H1 (cell line): ENCODE results near the gene AGFG2. TPM values are rescaled to one million over a fixed set of nuclear protein-coding genes. Genes with fewer than 3 reads are reported as not detected.
A peak's percentile ranks its signal among the peaks of the same experiment; 100 is the strongest.

Source experiments
- CTCF ChIA-PET: fragments of 300-600 bp; sonication (Branson Sonifier 250); formaldehyde crosslinking; loops from one replicate; lab custom pipeline; 2021; ENCODE audit not compliant: partially characterized antibody; lab: Charles Lee
- POLR2A ChIA-PET: fragments of 300-600 bp; sonication (Branson Sonifier 250); formaldehyde crosslinking; loops from one replicate; lab custom pipeline; 2021; ENCODE audit warnings: inconsistent platforms; ENCODE audit not compliant: partially characterized antibody; lab: Charles Lee
- DNase-seq, 2 experiments: peaks; one replicate each; pipeline versions ENCODE4 v3.0.0 to v3.0.0-alpha.2; 2010 to 2022; ENCODE audit warnings: low spot score in 2 of 2, low read depth in 1 of 2, mixed read lengths in 1 of 2
- FAIRE-seq: peaks from 2 replicates; lab custom pipeline; 2011; peaks lifted over from hg19 to GRCh38; lab: Jason Lieb, UNC
- H2AFZ ChIP-seq: 2 replicates; pipeline ENCODE4 v1.8.1; 2012; ENCODE audit warnings: low read length, inconsistent platforms
- H2AK5ac ChIP-seq: 2 replicates; pipeline ENCODE4 v1.6.1; 2013; ENCODE audit warnings: low read depth, low read length
- H2BK120ac ChIP-seq: replicated peaks from 2 replicates; pipeline ENCODE3; 2013; ENCODE audit warnings: low read depth, low read length, inconsistent platforms
- H2BK12ac ChIP-seq: 2 replicates; pipeline ENCODE4 v1.6.1; 2013; ENCODE audit warnings: low read depth, low read length
- H2BK15ac ChIP-seq: 2 replicates; pipeline ENCODE4 v1.6.1; 2013; ENCODE audit warnings: low read length
- H2BK20ac ChIP-seq: 2 replicates; pipeline ENCODE4 v1.6.1; 2013; ENCODE audit warnings: low read length
- H2BK5ac ChIP-seq: 2 replicates; pipeline ENCODE4 v1.6.1; 2013; ENCODE audit warnings: low read depth, low read length
- H3K14ac ChIP-seq: 2 replicates; pipeline ENCODE4 v1.6.1; 2013; ENCODE audit warnings: inconsistent platforms; ENCODE audit not compliant: insufficient read length
- H3K18ac ChIP-seq: 2 replicates; pipeline ENCODE4 v1.6.1; 2013; ENCODE audit warnings: low read length; ENCODE audit errors: extremely low read depth
- H3K23ac ChIP-seq: 2 replicates; pipeline ENCODE4 v1.6.1; 2013; ENCODE audit warnings: inconsistent platforms; ENCODE audit not compliant: insufficient read length
- H3K23me2 ChIP-seq: 2 replicates; pipeline ENCODE4 v1.6.1; 2013; ENCODE audit warnings: low read depth, low read length
- H3K27ac ChIP-seq: 2 replicates; pipeline ENCODE4 v1.6.1; 2011; ENCODE audit warnings: low read depth, low read length, inconsistent platforms
- H3K27me3 ChIP-seq, 4 experiments: replicated peaks in 1 of 4; 1 replicate in 1 of 4; 2 replicates in 3 of 4; pipeline versions ENCODE4 v1.6.1 to v1.8.1; 2011 to 2013; ENCODE audit warnings: low read length in 3 of 4, mild to moderate bottlenecking in 3 of 4, inconsistent platforms in 2 of 4, mixed read lengths in 2 of 4, moderate library complexity in 1 of 4; ENCODE audit not compliant: control insufficient read depth in 3 of 4, insufficient read depth in 3 of 4; ENCODE audit errors: extremely low read depth in 1 of 4
- H3K36me3 ChIP-seq, 4 experiments: 2 replicates each; pipeline versions ENCODE4 v1.6.1 to v1.8.1; 2011 to 2013; ENCODE audit warnings: mild to moderate bottlenecking in 4 of 4, low read length in 3 of 4, moderate library complexity in 2 of 4, control low read depth in 1 of 4, inconsistent platforms in 1 of 4; ENCODE audit not compliant: insufficient read depth in 4 of 4, control insufficient read depth in 2 of 4
- H3K4ac ChIP-seq: replicated peaks from 2 replicates; pipeline ENCODE3; 2013; ENCODE audit warnings: low read length, low read depth, mixed read lengths, inconsistent platforms; ENCODE audit not compliant: insufficient read length
- H3K4me1 ChIP-seq, 4 experiments: replicated peaks in 1 of 4; 1 replicate in 1 of 4; 2 replicates in 3 of 4; pipeline versions ENCODE4 v1.6.1 to v1.8.1; 2011 to 2013; ENCODE audit warnings: low read length in 3 of 4, inconsistent platforms in 2 of 4, mixed read lengths in 1 of 4; ENCODE audit not compliant: insufficient read depth in 4 of 4, control insufficient read depth in 3 of 4
- H3K4me2 ChIP-seq, 2 experiments: 2 replicates each; pipeline versions ENCODE4 v1.6.1 to v1.8.1; 2011 to 2013; ENCODE audit warnings: low read depth in 2 of 2, low read length in 2 of 2, control low read depth in 1 of 2, inconsistent platforms in 1 of 2, mild to moderate bottlenecking in 1 of 2; ENCODE audit not compliant: insufficient read depth in 1 of 2
- H3K4me3 ChIP-seq, 4 experiments: fragments of 200-600, 300-600 bp in 1 of 4; sonication (generic), shearing (Covaris generic), sonication (Bioruptor Twin) in 1 of 4; 2 replicates each; pipeline versions ENCODE4 v1.5.1 to v1.8.1; 2011 to 2016; ENCODE audit warnings: low read length in 4 of 4, low read depth in 3 of 4, control low read depth in 2 of 4, inconsistent platforms in 2 of 4, mild to moderate bottlenecking in 2 of 4, mixed read lengths in 1 of 4, moderate library complexity in 1 of 4; ENCODE audit not compliant: insufficient read depth in 2 of 4; ENCODE audit errors: extremely low read depth in 1 of 4
- H3K56ac ChIP-seq: replicated peaks from 2 replicates; pipeline ENCODE3; 2013; ENCODE audit warnings: low read depth, mild to moderate bottlenecking, mixed read lengths, low read length, inconsistent platforms; ENCODE audit not compliant: insufficient read length
- H3K79me1 ChIP-seq: 2 replicates; pipeline ENCODE4 v1.6.1; 2013; ENCODE audit warnings: low read depth, low read length, control low read depth
- H3K79me2 ChIP-seq, 2 experiments: 2 replicates each; pipeline versions ENCODE4 v1.6.1 to v1.8.1; 2012 to 2013; ENCODE audit warnings: low read length in 2 of 2, mild to moderate bottlenecking in 2 of 2, inconsistent platforms in 1 of 2; ENCODE audit not compliant: insufficient read depth in 2 of 2, control insufficient read depth in 1 of 2
- H3K9ac ChIP-seq, 4 experiments: replicated peaks in 1 of 4; 1 replicate in 1 of 4; 2 replicates in 3 of 4; pipeline versions ENCODE4 v1.6.1 to v1.8.1; 2011 to 2013; ENCODE audit warnings: low read depth in 3 of 4, low read length in 3 of 4, control low read depth in 2 of 4, mild to moderate bottlenecking in 2 of 4, moderate library complexity in 2 of 4, inconsistent platforms in 1 of 4; ENCODE audit errors: extremely low read depth in 1 of 4
- H3K9me3 ChIP-seq, 2 experiments: 2 replicates each; pipeline versions ENCODE4 v1.6.1 to v1.8.1; 2012 to 2013; ENCODE audit warnings: mild to moderate bottlenecking in 2 of 2, moderate library complexity in 2 of 2, control low read depth in 1 of 2, inconsistent platforms in 1 of 2, low read depth in 1 of 2, low read length in 1 of 2, mixed read lengths in 1 of 2; ENCODE audit not compliant: insufficient read depth in 2 of 2
- H4K20me1 ChIP-seq, 2 experiments: replicated peaks in 1 of 2; 2 replicates each; pipeline versions ENCODE3 to v1.8.1; 2011 to 2013; ENCODE audit warnings: inconsistent platforms in 2 of 2, low read length in 2 of 2, mild to moderate bottlenecking in 1 of 2; ENCODE audit not compliant: insufficient read depth in 2 of 2, control insufficient read depth in 1 of 2
- H4K5ac ChIP-seq: 2 replicates; pipeline ENCODE4 v1.6.1; 2013; ENCODE audit warnings: low read length, low read depth, mixed read lengths, inconsistent platforms; ENCODE audit not compliant: insufficient read length
- H4K8ac ChIP-seq: 2 replicates; pipeline ENCODE4 v1.8.0; 2013; ENCODE audit warnings: mild to moderate bottlenecking, moderate library complexity, low read length, inconsistent platforms; ENCODE audit not compliant: insufficient read depth; ENCODE audit errors: extremely low read depth
- H4K91ac ChIP-seq: replicated peaks from 2 replicates; pipeline ENCODE3; 2013; ENCODE audit warnings: low read length, mixed read lengths, inconsistent platforms; ENCODE audit not compliant: insufficient read length
- CHD1 ChIP-seq: IDR thresholded peaks from 2 replicates; pipeline ENCODE4 v1.6.1; 2012; ENCODE audit warnings: low read depth, low read length, improper control_type of control experiment
- GABPA ChIP-seq: IDR thresholded peaks from 2 replicates; pipeline ENCODE4 v1.6.1; 2011; ENCODE audit warnings: mild to moderate bottlenecking, low read length, moderate library complexity, borderline replicate concordance; ENCODE audit not compliant: insufficient read depth
- SIX5 ChIP-seq: IDR thresholded peaks from 2 replicates; pipeline ENCODE4 v1.6.1; 2011; ENCODE audit warnings: mild to moderate bottlenecking, low read depth, low read length
- TAF7 ChIP-seq: optimal IDR thresholded peaks from 2 replicates; pipeline ENCODE3; 2011; ENCODE audit warnings: low read depth, mild to moderate bottlenecking, inconsistent platforms, low read length, moderate library complexity, borderline replicate concordance
- WGBS, 2 experiments: shearing (Covaris generic) in 1 of 2; methylation state at CpG; one replicate each; pipeline versions ENCODE4 v1.1.6 to v1.1.7; 2013 to 2015; ENCODE audit warnings: low lambda C conversion rate in 2 of 2, mixed read lengths in 2 of 2, inconsistent platforms in 1 of 2, low coverage in 1 of 2, missing lambda C conversion rate in 1 of 2; ENCODE audit not compliant: insufficient replicate concordance in 2 of 2, insufficient coverage in 1 of 2, insufficient read length in 1 of 2; ENCODE audit errors: extremely low coverage in 1 of 2, missing lambda C conversion rate in 1 of 2; 5-methylcytosine and 5-hydroxymethylcytosine counted together
- polyA plus RNA-seq, 7 experiments: library from polyadenylated mRNA; depleted of rRNA in 3 of 7; stranded (reverse) in 5 of 7; unstranded in 2 of 7; fragments of >200 nt in 5 of 7; fragments of 200-250 nt in 2 of 7; gene quantifications; 1 replicate in 5 of 7; 2 replicates in 1 of 7; 4 replicates in 1 of 7; pipeline versions ENCODE4 v1.2.1 to v1.2.3, GENCODE V29; 2011 to 2013; ENCODE audit warnings: missing spikeins in 2 of 7, mixed read lengths in 2 of 7
- total RNA-seq: library from RNA; stranded (reverse); fragmentation: NEBNext Ultra II Directional; extraction: Animal tissue kit (Norgen Biotek cat#: 25700); gene quantifications from 2 replicates; pipeline ENCODE4 v1.2.1, GENCODE V29; 2021
- TF ChIP-seq, protein P1 (sequence below): IDR thresholded peaks from 2 replicates; pipeline ENCODE4 v1.6.1; 2012; ENCODE audit warnings: inconsistent platforms
- TF ChIP-seq, protein P2 (sequence below): IDR thresholded peaks from 2 replicates; pipeline ENCODE4 v1.6.1; 2012; ENCODE audit warnings: inconsistent platforms
- TF ChIP-seq, protein P3 (sequence below), 3 experiments: IDR thresholded peaks; 1 replicate in 2 of 3; 2 replicates in 1 of 3; pipeline versions ENCODE4 v1.5.1 to v1.6.1; 2011; ENCODE audit warnings: low read length in 3 of 3, mild to moderate bottlenecking in 3 of 3, inconsistent platforms in 2 of 3, low read depth in 1 of 3, moderate library complexity in 1 of 3; ENCODE audit not compliant: insufficient read depth in 1 of 3; ENCODE audit errors: control extremely low read depth in 1 of 3

The AGFG2 gene
- total and polyA plus RNA-seq, 2 of the 8 experiments (the other 6 are each of a cell fraction or from before 2014, with no cell fraction given), result 7.6 to 11.2 TPM

DNA sequence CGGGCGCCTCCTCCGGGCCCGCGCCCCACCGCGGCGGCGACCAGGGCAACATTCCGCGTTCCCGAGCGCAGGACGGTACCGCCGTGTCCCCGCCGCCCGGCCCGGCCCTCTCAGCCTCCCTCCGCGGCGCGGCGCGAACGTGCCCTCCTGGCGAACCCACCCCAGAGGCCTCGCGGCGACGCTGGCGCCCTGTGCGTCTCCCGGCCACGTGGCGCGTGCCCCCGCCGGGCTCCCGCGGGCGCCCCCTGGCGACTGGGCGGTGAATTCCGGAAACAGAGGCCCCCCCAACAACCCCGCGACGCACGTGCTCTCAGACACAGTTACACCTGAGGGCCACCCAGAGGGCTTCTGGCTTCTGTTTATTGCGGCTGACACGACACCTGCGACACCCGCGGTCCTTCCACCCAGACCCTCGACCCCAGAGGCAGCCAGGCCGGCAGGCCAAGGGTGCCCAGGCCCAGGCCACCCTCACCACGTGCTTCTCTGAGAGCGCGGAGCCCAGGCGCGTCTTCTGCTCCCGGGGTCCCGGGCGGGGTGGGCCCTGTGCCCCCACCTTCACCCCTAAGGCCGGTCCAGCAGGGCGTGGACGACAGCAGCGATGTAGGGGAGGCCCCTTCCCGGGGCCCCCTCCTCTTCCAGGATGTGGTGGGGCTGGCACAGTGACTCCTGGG is 34.8 kb downstream of the AGFG2 start, which contains the start of gene SAP25:
TSS of gene SAP25 (minus strand) at position 210 of the 671 bp plus-strand sequence. CDS start at position 52, 158 bp downstream.
- H3K23ac ChIP-seq, result no peak within 1 kb of the TSS
- H3K9me3 ChIP-seq, result no peaks in the 10 kb centered on the region
- H3K79me1 ChIP-seq, result peaks cover 2% of the 10 kb centered on the region; the same call in 1 of the 2 replicates
- POLR2A ChIA-PET, result interaction anchor here (0.6 to 4.8 kb wide), 2 partner anchors 10 to 15 kb away, joined by 3 to 83 read pairs; partner anchors contain the start of genes FBXO24 and LRCH4
- no peak within 1 kb of the TSS for H4K5ac ChIP-seq
- no peaks in the 10 kb centered on the region for H3K79me2 ChIP-seq
- peak within 1 kb of the TSS; percentile 35; the same call in 1 of the 2 replicates for H4K8ac ChIP-seq
- H4K91ac ChIP-seq, result no peak within 1 kb of the TSS
- H3K9ac ChIP-seq, result no peak within 1 kb of the TSS
- H3K14ac ChIP-seq, result no peak within 1 kb of the TSS
- no peak within 1 kb of the TSS; the same call in 1 of the 2 replicates for H3K27ac ChIP-seq
- DNase-seq (peak in 1 of 2 experiments; percentile 84), FAIRE-seq (no peak)
- peaks cover 0 to 4% (median under 1%) of the 10 kb centered on the region in 4 experiments; a peak in 1 of 7 replicates for H3K27me3 ChIP-seq
- H3K56ac ChIP-seq, result no peak within 1 kb of the TSS
- H2BK15ac ChIP-seq, result peak within 1 kb of the TSS; percentile 72; the same call in 1 of the 2 replicates
- WGBS, 2 experiments, result 81% methylated on average over 39 of the region's 70 CpGs; no CpG with 5 or more reads in 1 of the 2 experiments
- peak within 1 kb of the TSS; percentile 48; the same call in 1 of the 2 replicates for H3K18ac ChIP-seq
- CTCF ChIA-PET, result interaction anchor here (0.9 to 4.8 kb wide), 8 partner anchors 9 to 181 kb away, joined by 3 to 53 read pairs (median 4); partner anchors contain the start of genes FBXO24 and LRCH4
- no peak within 1 kb of the TSS for H3K4me2 ChIP-seq
- H3K23me2 ChIP-seq, result peaks cover 8% of the 10 kb centered on the region; the same call in 1 of the 2 replicates
- H3K4ac ChIP-seq, result peak within 1 kb of the TSS; percentile 91
- no peak within 1 kb of the TSS for H3K4me3 ChIP-seq
- H2BK12ac ChIP-seq, result no peak within 1 kb of the TSS
- H2BK20ac ChIP-seq, result peak within 1 kb of the TSS; percentile 72; the same call in 1 of the 2 replicates
- H3K36me3 ChIP-seq, result peaks cover 2 to 24% (median 16%) of the 10 kb centered on the region in 4 experiments; a peak in 5 of 8 replicates
- peaks cover 0 to 31% (median 22%) of the 10 kb centered on the region in 4 experiments; a peak in 6 of 7 replicates for H3K4me1 ChIP-seq
- no peak within 1 kb of the TSS for H2BK5ac ChIP-seq
- H4K20me1 ChIP-seq, result peaks cover 0 to 8% of the 10 kb centered on the region in 2 experiments
- H2AFZ ChIP-seq, result no peak within 1 kb of the TSS
- H2AK5ac ChIP-seq, result 0 out of 2 replicates have a peak within 1 kb of the TSS, but pooled peaks have one; percentile 39
- no peak within 1 kb of the TSS for H2BK120ac ChIP-seq
- TF ChIP-seq GABPA (peak; percentile 47; the same call in 1 of the 2 replicates), TAF7 (no peak), CHD1 (no peak), SIX5 (no peak)
- TF ChIP-seq, protein P1, sequence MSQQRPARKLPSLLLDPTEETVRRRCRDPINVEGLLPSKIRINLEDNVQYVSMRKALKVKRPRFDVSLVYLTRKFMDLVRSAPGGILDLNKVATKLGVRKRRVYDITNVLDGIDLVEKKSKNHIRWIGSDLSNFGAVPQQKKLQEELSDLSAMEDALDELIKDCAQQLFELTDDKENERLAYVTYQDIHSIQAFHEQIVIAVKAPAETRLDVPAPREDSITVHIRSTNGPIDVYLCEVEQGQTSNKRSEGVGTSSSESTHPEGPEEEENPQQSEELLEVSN, result peak; percentile 87
- TF ChIP-seq, protein P2, sequence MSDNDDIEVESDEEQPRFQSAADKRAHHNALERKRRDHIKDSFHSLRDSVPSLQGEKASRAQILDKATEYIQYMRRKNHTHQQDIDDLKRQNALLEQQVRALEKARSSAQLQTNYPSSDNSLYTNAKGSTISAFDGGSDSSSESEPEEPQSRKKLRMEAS, result peak; percentile 96
- TF ChIP-seq, protein P3, sequence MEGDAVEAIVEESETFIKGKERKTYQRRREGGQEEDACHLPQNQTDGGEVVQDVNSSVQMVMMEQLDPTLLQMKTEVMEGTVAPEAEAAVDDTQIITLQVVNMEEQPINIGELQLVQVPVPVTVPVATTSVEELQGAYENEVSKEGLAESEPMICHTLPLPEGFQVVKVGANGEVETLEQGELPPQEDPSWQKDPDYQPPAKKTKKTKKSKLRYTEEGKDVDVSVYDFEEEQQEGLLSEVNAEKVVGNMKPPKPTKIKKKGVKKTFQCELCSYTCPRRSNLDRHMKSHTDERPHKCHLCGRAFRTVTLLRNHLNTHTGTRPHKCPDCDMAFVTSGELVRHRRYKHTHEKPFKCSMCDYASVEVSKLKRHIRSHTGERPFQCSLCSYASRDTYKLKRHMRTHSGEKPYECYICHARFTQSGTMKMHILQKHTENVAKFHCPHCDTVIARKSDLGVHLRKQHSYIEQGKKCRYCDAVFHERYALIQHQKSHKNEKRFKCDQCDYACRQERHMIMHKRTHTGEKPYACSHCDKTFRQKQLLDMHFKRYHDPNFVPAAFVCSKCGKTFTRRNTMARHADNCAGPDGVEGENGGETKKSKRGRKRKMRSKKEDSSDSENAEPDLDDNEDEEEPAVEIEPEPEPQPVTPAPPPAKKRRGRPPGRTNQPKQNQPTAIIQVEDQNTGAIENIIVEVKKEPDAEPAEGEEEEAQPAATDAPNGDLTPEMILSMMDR (IDR thresholded peaks at IDR 0.05; ENCODE audit: control extremely low read depth in 1 of 3, insufficient read depth in 1 of 3, low read depth in 1 of 3, low read length in 3 of 3), result peak in 2 of 3 experiments; percentile 63 to 70; a peak in 3 of 4 replicates
